Measurements from ENCODE around the gene ARHGAP10.
"Not testable (repeated sequence)": the region's sequence is repeated elsewhere in the genome, so short reads cannot be mapped to it uniquely, and the experiment has no call there.

The ARHGAP10 gene

DNA sequence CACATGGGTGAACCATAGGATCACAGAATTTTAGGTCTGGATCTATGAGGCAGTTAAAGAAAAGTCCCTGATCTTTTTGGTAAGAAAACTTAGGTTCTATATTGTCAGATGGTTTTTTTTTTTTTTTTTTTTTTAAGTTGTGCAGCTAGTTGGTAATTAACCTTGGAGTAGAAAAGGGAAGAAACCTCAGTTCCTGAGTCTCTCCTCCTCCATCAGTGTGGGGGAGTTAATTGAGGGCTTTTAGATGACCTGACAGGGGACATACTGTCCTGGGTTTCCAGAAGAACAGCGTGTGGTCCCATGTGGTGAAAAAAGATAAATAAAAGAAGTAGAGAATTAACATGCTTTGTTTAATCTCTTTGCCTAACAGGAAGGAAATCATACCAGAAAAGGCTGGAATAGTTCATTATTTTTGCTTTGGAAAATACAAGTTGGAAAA lies 123.7 kb downstream of the ARHGAP10 start:
- no peak for DNase-seq

DNA sequence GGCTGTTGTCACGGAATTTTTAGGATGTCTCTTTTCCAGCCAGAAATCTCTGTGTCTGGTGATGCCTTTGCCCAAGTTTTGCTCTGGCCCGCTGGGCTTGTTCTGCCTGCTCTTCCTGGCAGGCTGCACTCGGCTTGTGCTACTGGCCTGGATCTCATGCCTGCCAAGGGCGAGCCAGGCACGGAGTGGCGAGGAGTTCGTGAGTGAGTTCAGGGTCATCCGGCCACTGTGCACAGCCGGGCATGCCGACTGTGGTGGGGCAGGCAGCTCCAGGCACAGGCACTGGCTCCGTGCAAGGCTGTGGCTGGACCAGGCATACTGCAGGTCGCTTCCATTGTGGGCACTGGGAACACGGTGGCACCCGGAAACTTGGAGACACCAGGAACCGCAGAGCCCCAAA lies 129.1 kb downstream of the ARHGAP10 start:
- no peak for DNase-seq

DNA sequence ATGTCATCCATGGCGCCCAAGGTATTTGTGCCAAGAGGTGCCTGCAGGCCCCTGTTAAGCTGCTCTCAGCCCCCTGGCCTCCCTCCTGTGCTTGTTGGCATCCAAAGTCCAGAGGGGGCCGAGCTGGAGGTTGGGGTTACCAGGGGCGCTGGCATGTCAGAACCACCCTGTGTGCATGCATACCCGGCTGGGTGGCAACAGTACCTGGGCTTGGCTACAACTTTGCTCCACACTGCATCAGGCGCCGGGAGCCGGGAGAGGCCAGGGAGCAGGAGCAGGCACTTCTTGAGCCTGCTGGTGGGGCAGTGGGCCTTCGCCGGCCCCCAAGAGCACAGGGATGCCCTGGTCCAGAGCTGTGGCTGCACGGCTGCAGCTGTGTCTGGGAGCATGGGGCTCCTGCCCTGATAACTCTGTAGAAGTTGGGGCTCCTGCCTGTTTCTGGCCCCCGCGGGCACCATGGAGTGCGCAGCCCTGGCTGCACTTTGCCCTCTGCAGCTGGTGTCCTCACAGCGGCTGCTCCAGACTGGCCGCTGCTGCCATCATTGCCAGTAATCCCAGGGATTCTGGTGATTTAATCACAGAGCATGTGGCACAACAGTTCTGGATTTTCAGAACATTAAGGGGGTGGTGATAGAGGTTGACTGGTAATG lies 130.3 kb downstream of the ARHGAP10 start:
- no peak for DNase-seq

DNA sequence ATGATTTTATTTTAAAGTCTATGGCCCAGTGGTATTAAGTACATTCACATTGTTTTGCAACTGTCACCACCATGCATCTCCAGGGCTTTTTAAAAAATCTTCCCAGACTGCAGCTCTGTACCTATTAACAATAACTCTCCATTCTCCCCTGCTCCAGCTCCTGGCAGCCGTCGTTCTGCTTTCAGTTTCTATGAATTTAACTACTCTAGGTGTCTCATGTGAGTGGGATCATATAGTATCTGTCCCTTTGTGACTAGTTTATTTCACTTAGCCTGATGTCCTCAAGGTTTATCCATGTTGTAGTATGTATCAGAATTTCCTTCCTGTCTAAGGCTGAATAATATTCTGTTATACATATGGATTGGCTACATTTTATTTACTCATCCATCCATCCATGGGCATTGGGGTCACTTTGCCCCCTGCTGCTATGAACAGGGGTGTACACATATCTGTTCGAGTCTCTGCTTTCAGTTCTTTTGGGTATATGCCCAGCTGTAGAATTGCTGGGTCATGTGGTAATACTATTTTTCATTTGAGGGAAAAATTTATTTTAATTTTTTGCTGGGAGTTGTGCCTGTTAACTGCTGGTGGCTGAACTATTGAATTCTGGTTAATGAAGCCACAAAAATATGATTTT lies 131.3 kb downstream of the ARHGAP10 start:
- DNase-seq, result no peak

- no peak for DNase-seq
Observed at GRCh38 chr4:147863808-147864472, 132.1 kb downstream of the ARHGAP10 start.

- DNase-seq, result no peak
Observed at GRCh38 chr4:147864607-147865006, 132.7 kb downstream of the ARHGAP10 start.

DNA sequence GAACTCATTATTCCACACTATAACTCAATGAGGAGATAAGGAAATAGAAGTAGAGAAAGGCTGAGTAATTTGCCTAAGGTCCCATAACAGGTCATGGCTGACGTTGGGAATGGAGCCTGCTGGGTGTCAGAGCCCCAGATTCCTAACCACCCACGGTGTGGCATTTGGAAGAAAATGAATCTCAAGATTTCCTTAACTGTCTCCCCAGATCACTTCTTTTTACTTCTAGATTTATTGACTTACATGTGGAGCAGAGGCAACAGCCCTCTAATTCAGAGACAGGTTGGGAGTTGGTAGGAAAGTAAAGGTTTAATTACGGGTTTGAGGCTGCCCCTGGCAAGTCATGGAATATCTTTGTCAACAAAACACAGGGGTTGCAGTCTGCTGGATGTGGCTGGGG lies 134.0 kb downstream of the ARHGAP10 start:
- no peak for DNase-seq

- peak; percentile 49 for DNase-seq
Observed at GRCh38 chr4:147866532-147867271, 134.8 kb downstream of the ARHGAP10 start.

- DNase-seq, result no peak
Observed at GRCh38 chr4:147874109-147874508, 142.2 kb downstream of the ARHGAP10 start.

GRCh38 chr4:147877308-147877771 lies 145.5 kb downstream of the ARHGAP10 start:
- no peak for DNase-seq

- DNase-seq, result no peak
Observed at GRCh38 chr4:147879676-147880075, 147.8 kb downstream of the ARHGAP10 start.

- no peak for DNase-seq
Observed at GRCh38 chr4:147880511-147880910, 148.6 kb downstream of the ARHGAP10 start.

DNA sequence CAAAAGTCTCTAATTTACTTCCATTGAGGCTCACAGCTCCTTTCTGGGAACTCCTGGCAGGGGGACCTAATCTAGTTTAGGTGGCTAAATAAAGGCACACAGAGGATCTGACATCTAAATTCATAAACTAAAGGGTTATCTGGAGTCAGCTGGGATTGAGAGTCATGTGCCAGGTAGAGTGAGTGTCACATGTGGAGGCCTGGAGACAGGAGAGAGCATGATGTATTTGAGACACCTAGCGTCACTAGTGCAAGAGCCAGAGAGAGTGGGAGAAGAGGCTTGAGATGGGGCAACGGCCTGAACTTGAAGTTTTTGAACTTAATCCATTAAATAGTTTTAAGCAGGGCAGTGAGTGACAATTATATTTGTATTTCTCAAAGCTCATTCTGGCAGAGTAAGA lies 152.6 kb downstream of the ARHGAP10 start:
- DNase-seq, result no peak

DNA sequence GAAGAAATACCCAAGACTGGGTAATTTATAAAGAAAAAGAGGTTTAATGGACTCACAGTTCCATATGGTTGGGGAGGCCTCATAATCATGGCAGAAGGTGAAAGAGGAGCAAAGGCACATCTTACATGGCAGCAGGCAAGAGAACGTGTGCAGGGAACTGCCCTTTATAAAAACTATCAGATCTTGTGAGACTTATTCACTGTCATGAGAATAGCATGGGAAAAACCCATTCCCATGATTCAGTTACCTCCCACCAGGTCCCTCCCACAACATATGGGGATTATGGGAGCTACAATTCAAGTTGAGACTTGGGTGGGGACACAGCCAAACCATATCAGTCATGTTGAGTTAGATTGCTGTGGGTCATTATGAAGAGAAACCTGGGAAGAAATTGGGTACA lies 153.3 kb downstream of the ARHGAP10 start:
- DNase-seq, result not testable (repeated sequence)

DNA sequence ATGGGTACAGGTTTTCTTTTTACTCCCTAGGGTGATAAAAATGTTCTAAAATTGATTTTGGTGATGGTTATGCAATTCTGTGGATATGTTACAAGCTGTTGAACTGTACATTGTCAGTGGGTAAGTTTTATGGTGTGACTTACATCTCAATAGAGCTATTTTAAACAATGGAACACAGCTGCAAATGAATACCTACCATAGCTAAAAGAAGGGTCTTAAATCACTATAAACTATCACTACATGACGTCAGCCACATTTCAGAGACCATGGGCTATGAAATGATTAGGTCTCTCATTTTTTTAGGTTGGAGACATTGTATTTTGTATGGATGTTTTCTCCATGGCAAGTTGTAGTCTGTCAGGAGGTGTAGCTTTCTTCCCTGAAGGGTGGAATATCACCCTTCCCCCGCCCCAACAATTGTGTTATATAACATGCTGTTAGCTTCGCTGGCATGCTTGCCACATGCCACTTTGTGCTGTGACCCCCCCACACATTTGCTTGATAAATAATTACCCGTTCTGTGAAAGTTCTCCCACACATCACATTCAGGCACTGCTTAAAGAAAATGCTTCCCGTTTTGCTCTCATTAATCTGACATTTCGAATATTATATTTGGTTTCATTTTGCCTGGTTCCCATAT lies 159.7 kb downstream of the ARHGAP10 start:
- no peak for DNase-seq

GRCh38 chr4:147899512-147899911 lies 167.6 kb downstream of the ARHGAP10 start:
- DNase-seq, result no peak

DNA sequence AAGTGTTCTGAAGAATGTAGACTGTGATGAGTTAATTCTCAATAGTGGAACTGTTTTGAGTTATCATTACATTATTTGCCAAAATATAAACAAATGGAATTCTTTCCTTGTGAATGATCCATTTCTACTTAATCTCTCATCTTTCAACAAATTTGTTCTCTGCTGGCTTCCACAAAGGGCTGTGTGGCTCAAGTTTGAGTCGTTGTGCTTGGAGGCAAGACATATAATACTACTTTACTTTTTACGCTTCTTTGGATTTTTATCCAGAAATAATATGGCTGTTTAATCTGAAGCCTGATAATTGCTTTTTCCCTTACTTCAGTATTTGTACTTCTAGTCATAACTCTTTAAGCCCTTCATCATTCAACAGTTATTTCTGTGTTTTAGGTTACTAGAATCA lies 169.5 kb downstream of the ARHGAP10 start:
- no peak for DNase-seq

GRCh38 chr4:147901916-147902315 lies 170.0 kb downstream of the ARHGAP10 start:
- no peak for DNase-seq

DNA sequence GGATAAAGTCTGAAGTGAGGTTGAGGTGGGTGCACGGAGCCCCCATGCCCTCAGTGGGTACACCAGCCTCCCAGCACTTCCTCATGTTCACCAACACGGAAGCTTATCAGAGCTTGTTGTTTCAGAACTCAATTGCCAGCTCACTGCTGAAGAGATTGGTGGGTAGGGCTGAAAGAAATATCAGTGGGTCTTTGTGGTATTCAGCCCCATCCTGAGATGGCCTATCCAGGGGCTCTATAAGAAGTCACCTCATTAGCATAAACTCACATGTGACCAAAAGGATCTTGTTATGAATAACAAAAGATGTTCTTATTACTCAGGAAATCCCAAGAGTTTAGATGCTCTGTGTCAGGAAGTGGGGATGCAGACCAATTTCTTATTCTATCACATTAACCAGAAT lies 177.3 kb downstream of the ARHGAP10 start:
- DNase-seq, result no peak

DNA sequence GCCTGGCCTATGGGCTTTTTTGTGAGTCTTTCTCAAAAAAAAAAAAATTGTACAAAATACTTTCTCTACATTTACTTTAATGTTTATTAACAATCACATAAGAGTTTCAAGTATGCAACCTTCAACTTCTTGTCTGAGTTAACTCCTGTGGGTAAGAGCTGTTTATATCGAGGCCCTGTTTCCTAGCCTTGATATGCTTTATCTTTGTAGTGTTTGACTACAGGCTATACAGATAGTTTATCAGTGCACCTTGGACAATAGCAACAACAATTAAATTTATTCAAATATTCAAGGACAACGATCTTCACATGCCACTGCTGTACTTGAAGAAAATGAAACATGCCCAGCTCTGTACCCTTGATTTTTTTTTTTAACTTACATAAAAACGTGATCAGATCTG lies 178.4 kb downstream of the ARHGAP10 start:
- DNase-seq, result no peak

- not testable (repeated sequence) for DNase-seq
Observed at GRCh38 chr4:147912106-147912505, 180.2 kb downstream of the ARHGAP10 start.

DNA sequence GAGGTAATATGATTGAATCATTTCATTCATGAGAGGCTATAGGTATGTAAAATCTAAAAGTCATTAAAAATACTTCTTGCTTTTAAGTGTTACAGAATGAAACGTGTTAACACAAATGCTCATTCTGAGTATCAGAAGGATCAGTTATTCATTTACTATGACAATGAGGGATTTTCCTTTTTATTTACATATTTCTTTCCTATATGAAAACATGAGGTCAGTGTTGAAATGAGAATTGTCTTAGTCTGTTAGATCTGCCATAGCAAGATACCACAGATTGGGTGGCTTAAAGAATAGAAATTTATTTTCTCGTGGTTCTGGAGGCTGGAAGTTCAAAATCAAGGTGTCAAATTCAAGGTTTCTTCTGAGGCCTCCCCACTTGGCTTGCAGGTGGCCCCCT lies 181.2 kb downstream of the ARHGAP10 start:
- DNase-seq, result no peak

DNA sequence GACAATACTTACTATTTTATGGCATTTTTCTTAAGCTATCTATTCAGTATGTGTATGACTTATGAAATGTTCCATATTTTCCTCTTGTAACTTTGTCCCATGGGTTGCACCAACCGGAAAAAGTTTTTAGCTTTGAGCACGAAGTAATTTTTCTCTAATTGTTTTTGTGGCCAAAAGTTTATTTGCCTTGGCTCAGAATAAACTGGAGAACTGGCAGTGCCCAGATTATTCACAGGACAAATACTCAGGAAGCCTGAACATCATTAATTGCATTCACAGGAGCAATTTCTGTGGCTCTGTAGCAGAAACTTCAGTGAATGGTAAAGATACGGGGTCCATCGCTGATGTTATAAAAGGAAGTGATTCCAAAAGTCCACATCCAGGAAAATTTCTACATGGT lies 184.5 kb downstream of the ARHGAP10 start:
- DNase-seq, result no peak

Measured in DMS153 (cell line).